Measurements from ENCODE around the gene IWS1. TPM values are rescaled to one million over a fixed set of nuclear protein-coding genes. Genes with fewer than 3 reads are reported as not detected.

Gene IWS1
- total and polyA plus RNA-seq, 9 of the 15 experiments (the other 6 are each of a cell fraction or from before 2014, with no cell fraction given) = 20.8 to 67.2 (median 46.6) TPM

DNA sequence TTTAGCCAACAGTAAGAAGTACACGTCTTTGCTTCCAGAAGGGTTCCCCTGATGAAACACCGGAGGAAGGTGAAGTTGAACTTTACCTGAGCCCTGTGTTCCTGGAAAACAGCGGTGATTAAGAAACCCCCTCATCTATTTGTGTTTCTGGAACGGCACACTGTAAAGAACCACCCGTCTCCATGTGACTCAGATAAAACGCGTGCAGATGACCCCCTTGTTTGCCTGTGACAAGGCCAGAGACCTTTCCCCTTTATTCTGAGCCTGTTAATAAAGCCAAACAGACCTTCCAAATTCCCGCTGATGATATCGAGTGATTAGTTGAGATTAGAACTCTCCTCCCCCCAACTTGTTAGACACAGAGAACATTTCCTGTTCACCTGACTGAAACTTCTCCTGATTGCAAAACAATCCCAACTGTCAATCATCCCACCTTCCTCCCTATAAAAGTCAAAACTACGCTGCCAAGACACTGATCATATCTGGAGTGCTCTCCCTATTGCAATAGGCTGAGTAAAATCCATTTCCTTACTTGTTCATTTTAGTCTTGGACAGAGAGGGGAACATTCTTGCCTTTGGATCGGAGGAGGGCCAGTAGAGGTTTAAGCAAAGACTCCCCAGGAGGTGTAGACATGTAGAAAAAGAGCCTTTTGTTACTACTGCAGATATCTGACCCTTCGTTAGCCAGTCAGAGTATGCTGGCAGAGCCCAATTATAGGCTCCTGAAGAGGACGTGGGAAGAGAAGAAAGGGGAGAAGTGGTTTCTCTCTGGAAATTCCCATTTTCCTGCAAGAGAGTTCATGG is 914 bp upstream of the IWS1 start (continued):
- TF ChIP-seq, protein P1, sequence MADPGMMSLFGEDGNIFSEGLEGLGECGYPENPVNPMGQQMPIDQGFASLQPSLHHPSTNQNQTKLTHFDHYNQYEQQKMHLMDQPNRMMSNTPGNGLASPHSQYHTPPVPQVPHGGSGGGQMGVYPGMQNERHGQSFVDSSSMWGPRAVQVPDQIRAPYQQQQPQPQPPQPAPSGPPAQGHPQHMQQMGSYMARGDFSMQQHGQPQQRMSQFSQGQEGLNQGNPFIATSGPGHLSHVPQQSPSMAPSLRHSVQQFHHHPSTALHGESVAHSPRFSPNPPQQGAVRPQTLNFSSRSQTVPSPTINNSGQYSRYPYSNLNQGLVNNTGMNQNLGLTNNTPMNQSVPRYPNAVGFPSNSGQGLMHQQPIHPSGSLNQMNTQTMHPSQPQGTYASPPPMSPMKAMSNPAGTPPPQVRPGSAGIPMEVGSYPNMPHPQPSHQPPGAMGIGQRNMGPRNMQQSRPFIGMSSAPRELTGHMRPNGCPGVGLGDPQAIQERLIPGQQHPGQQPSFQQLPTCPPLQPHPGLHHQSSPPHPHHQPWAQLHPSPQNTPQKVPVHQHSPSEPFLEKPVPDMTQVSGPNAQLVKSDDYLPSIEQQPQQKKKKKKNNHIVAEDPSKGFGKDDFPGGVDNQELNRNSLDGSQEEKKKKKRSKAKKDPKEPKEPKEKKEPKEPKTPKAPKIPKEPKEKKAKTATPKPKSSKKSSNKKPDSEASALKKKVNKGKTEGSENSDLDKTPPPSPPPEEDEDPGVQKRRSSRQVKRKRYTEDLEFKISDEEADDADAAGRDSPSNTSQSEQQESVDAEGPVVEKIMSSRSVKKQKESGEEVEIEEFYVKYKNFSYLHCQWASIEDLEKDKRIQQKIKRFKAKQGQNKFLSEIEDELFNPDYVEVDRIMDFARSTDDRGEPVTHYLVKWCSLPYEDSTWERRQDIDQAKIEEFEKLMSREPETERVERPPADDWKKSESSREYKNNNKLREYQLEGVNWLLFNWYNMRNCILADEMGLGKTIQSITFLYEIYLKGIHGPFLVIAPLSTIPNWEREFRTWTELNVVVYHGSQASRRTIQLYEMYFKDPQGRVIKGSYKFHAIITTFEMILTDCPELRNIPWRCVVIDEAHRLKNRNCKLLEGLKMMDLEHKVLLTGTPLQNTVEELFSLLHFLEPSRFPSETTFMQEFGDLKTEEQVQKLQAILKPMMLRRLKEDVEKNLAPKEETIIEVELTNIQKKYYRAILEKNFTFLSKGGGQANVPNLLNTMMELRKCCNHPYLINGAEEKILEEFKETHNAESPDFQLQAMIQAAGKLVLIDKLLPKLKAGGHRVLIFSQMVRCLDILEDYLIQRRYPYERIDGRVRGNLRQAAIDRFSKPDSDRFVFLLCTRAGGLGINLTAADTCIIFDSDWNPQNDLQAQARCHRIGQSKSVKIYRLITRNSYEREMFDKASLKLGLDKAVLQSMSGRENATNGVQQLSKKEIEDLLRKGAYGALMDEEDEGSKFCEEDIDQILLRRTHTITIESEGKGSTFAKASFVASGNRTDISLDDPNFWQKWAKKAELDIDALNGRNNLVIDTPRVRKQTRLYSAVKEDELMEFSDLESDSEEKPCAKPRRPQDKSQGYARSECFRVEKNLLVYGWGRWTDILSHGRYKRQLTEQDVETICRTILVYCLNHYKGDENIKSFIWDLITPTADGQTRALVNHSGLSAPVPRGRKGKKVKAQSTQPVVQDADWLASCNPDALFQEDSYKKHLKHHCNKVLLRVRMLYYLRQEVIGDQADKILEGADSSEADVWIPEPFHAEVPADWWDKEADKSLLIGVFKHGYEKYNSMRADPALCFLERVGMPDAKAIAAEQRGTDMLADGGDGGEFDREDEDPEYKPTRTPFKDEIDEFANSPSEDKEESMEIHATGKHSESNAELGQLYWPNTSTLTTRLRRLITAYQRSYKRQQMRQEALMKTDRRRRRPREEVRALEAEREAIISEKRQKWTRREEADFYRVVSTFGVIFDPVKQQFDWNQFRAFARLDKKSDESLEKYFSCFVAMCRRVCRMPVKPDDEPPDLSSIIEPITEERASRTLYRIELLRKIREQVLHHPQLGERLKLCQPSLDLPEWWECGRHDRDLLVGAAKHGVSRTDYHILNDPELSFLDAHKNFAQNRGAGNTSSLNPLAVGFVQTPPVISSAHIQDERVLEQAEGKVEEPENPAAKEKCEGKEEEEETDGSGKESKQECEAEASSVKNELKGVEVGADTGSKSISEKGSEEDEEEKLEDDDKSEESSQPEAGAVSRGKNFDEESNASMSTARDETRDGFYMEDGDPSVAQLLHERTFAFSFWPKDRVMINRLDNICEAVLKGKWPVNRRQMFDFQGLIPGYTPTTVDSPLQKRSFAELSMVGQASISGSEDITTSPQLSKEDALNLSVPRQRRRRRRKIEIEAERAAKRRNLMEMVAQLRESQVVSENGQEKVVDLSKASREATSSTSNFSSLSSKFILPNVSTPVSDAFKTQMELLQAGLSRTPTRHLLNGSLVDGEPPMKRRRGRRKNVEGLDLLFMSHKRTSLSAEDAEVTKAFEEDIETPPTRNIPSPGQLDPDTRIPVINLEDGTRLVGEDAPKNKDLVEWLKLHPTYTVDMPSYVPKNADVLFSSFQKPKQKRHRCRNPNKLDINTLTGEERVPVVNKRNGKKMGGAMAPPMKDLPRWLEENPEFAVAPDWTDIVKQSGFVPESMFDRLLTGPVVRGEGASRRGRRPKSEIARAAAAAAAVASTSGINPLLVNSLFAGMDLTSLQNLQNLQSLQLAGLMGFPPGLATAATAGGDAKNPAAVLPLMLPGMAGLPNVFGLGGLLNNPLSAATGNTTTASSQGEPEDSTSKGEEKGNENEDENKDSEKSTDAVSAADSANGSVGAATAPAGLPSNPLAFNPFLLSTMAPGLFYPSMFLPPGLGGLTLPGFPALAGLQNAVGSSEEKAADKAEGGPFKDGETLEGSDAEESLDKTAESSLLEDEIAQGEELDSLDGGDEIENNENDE (IDR thresholded peaks at IDR 0.05; ENCODE audit: low read depth, low read length) = no peak
- TF ChIP-seq ZNF707 (CRISPR knock-in tag; conservative IDR thresholded peaks at IDR 0.05) (no peak; the same call in 1 of the 2 replicates), CXXC5 (CRISPR knock-in tag; IDR thresholded peaks at IDR 0.05) (no peak), ATF6 (CRISPR knock-in tag; IDR thresholded peaks at IDR 0.05) (peak; percentile 83; the same call in 1 of the 2 replicates), ELF2 (CRISPR knock-in tag; IDR thresholded peaks at IDR 0.05) (no peak), XRCC4 (IDR thresholded peaks at IDR 0.05; ENCODE audit: extremely low read depth, insufficient read depth, insufficient read length) (no peak), MLX (CRISPR knock-in tag; conservative IDR thresholded peaks at IDR 0.05) (no peak), MCM5 (IDR thresholded peaks at IDR 0.05; ENCODE audit: low read depth) (no peak), THAP12 (CRISPR knock-in tag; IDR thresholded peaks at IDR 0.05) (no peak), ZNF232 (CRISPR knock-in tag; IDR thresholded peaks at IDR 0.05) (no peak)
